ENCODE data around the gene RNF141.

The RNF141 gene

DNA sequence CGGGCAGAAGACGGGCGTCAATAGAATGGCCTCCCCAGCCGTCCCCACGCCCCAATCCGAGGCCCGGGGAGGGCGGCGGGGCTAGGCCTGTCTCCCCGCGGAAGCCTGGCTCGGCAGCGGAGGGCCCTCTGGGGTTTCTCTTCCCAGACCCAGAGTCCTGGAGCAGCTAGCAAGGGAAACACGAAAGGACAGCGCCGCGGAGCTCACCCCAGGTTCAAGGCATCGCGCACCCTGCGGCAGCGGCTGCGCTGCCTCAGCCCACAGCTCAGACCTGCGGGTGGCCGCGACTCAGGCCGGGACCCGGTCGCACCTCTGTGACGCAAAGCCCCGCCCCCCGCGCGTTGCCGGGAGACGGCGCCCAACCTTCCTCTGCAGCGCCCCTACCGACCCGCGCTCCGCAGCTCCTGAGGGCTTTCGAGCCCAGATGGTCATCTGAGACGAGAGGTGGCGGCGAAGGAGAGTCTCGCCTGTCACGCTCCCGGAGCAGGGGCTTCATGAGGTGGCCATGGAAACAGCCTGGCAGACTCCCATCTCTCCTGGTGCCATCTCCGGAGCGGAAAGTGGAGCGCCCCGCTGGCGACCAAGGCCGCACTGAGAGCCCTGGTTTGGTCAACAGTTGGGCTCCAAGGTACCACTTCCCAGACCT lies at the start of gene RNF141:
Gene RNF141, minus strand, starts transcription at position 273 of the 646 bp plus-strand sequence. CDS start 7,029 bp downstream, outside the sequence.
- peak within 1 kb of the TSS; percentile 73 for H3K27ac ChIP-seq
- peak; percentile 87 for TF ChIP-seq CTCF (conservative IDR thresholded peaks at IDR 0.05)

GRCh38 chr11:10590218-10590915 lies 49.4 kb upstream of the RNF141 start:
- H3K27ac ChIP-seq = no peak overlapping the region
- no peak for TF ChIP-seq CTCF (conservative IDR thresholded peaks at IDR 0.05)

DNA sequence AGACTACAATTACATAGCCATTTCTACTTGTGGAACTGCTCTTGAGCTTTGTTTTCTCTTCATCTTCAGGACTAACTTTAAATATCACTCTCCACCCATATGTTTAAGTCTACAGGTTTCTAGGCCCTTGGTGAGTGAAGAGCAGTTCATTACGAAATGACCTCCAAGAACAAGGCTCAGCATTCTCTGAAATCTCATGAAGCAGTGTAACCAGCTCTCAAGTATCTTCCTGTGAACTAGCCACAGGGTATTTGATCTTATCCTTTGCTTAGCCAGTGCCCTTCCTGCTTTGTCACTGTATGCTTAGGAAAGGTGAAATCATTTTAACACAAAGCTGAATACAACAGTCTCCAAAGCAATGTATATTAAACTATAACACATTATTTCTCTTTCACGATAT lies 47.9 kb upstream of the RNF141 start:
- no peak for TF ChIP-seq CTCF (conservative IDR thresholded peaks at IDR 0.05)
- H3K27ac ChIP-seq = no peak overlapping the region

- no peak overlapping the region for H3K27ac ChIP-seq
- no peak for TF ChIP-seq CTCF (conservative IDR thresholded peaks at IDR 0.05)
Observed at GRCh38 chr11:10587995-10588394, 47.0 kb upstream of the RNF141 start.

GRCh38 chr11:10587388-10587787 lies 46.4 kb upstream of the RNF141 start:
- no peak overlapping the region for H3K27ac ChIP-seq
- TF ChIP-seq CTCF (conservative IDR thresholded peaks at IDR 0.05) = no peak

DNA sequence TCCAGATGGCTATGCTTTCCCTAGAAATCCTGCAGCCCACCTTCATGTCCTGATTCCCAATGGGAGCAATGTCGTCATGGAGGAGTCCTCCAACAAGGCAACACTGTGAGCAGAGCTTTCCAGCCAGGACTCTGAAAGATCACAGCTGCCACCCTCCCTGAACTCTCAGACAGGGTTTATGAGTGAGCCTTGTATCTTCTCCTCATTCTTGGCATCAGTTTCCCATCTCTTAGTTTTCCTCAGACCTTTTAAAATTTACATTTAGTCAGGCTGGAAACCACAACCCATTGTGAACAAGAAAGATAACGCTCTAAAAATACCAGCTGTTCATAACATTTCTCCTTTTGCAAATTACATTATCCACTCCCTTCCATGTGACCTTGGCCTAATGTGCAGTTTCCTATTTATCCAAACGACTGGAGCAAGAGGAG lies 43.1 kb upstream of the RNF141 start:
- no peak overlapping the region for H3K27ac ChIP-seq
- TF ChIP-seq CTCF (conservative IDR thresholded peaks at IDR 0.05) = no peak

DNA sequence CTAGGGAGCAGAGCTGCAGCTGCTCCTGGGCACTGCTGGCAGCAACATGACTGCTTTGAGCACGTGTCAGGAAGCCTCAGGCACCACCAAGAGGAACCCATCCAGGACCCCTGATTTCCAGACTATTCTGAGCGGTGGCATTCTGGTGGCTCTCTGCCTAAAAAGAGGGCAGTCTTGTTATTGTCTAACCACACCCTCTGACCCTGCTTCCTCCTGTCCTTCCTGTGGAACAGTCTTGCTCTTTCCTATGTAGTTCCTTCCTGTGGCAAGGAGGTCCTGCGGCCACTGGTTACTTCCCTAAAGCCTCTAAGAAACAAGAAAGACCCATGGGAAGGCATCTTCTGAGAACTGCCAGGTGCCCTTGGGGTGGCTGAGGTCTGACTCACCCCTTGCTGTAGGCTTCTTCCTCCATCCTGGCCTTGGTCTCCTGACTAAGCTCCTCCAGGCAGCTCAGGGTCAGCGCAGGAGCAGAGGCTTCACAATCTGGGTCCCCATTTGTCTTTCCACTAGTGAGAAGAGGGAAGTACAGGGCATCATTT lies 40.6 kb upstream of the RNF141 start:
- no peak overlapping the region for H3K27ac ChIP-seq
- TF ChIP-seq CTCF (conservative IDR thresholded peaks at IDR 0.05) = no peak

All from VCaP (cell line).